BJ (cell line): ENCODE results near the gene RANBP17. TPM values are rescaled to one million over a fixed set of nuclear protein-coding genes. Genes with fewer than 3 reads are reported as not detected.

ENCODE experiments used
- CTCF ChIA-PET: fragments of 350-600 bp; formaldehyde crosslinking; extraction: SDS; loops from one replicate; lab custom pipeline; 2021; ENCODE audit warnings: antibody characterized with exemption, inconsistent platforms; lab: Yijun Ruan, JAX
- POLR2A ChIA-PET: fragments of 300-600 bp; sonication (Branson Sonifier 250); formaldehyde crosslinking; extraction: SDS; loops from one replicate; lab custom pipeline; 2021; ENCODE audit warnings: antibody characterized with exemption; lab: Charles Lee
- DNase-seq: peaks from one replicate; pipeline ENCODE4 v3.0.0-alpha.2; 2011; ENCODE audit warnings: low read depth
- H3K27me3 ChIP-seq: 2 replicates; pipeline ENCODE4 v1.6.0; 2011; ENCODE audit warnings: low read length; ENCODE audit not compliant: control insufficient read depth, insufficient read depth
- H3K36me3 ChIP-seq: 2 replicates; pipeline ENCODE4 v1.5.1; 2011; ENCODE audit warnings: low read length; ENCODE audit not compliant: control insufficient read depth, insufficient read depth
- H3K4me3 ChIP-seq: 2 replicates; pipeline ENCODE4 v1.5.1; 2011; ENCODE audit warnings: low read depth, mild to moderate bottlenecking, control low read depth, low read length
- polyA plus RNA-seq: library from polyadenylated mRNA; depleted of rRNA; stranded (reverse); fragments of >200 nt; gene quantifications from 2 replicates; pipeline ENCODE4 v1.2.3, GENCODE V29; 2011
- TF ChIP-seq, protein P1 (sequence below): IDR thresholded peaks from 2 replicates; pipeline ENCODE4 v1.5.1; 2011; ENCODE audit warnings: low read depth, mild to moderate bottlenecking, control low read depth, inconsistent platforms, low read length, moderate library complexity; ENCODE audit not compliant: insufficient read depth

Gene RANBP17
- polyA plus RNA-seq, 1 experiment: 10.5 TPM

- Histone ChIP-seq H3K27me3 (no peaks in the 10 kb centered on the region; the same call in 1 of the 2 replicates), H3K36me3 (no peaks in the 10 kb centered on the region), H3K4me3 (no peak overlapping the region)
- ChIA-PET CTCF (interaction anchor here (0.6 kb wide), 1 partner anchor 531 kb away, joined by 3 read pairs; no protein-coding TSS in a partner anchor), POLR2A (no interaction called here)
- DNase-seq: no peak
- TF ChIP-seq, protein P1, sequence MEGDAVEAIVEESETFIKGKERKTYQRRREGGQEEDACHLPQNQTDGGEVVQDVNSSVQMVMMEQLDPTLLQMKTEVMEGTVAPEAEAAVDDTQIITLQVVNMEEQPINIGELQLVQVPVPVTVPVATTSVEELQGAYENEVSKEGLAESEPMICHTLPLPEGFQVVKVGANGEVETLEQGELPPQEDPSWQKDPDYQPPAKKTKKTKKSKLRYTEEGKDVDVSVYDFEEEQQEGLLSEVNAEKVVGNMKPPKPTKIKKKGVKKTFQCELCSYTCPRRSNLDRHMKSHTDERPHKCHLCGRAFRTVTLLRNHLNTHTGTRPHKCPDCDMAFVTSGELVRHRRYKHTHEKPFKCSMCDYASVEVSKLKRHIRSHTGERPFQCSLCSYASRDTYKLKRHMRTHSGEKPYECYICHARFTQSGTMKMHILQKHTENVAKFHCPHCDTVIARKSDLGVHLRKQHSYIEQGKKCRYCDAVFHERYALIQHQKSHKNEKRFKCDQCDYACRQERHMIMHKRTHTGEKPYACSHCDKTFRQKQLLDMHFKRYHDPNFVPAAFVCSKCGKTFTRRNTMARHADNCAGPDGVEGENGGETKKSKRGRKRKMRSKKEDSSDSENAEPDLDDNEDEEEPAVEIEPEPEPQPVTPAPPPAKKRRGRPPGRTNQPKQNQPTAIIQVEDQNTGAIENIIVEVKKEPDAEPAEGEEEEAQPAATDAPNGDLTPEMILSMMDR: no peak
These were observed 7.3 kb upstream of the RANBP17 start for GRCh38 chr5:170854566-170854965.

- H3K27me3 ChIP-seq: no peaks in the 10 kb centered on the region; the same call in 1 of the 2 replicates
- H3K4me3 ChIP-seq: no peak overlapping the region
- TF ChIP-seq, protein P1: no peak
- no peaks in the 10 kb centered on the region for H3K36me3 ChIP-seq
- ChIA-PET CTCF (no interaction called here), POLR2A (no interaction called here)
- no peak for DNase-seq
These were observed 4.8 kb upstream of the RANBP17 start for GRCh38 chr5:170857066-170857465.

GRCh38 chr5:170860415-170860814 is 1.4 kb upstream of the RANBP17 start:
- CTCF ChIA-PET: interaction anchor here (1.3 kb wide), 1 partner anchor 36 kb away, joined by 4 read pairs; no protein-coding TSS in a partner anchor
- Histone ChIP-seq H3K4me3 (no peak overlapping the region), H3K36me3 (no peaks in the 10 kb centered on the region), H3K27me3 (no peaks in the 10 kb centered on the region)
- DNase-seq: no peak
- POLR2A ChIA-PET: no interaction called here
- TF ChIP-seq, protein P1: no peak

DNA sequence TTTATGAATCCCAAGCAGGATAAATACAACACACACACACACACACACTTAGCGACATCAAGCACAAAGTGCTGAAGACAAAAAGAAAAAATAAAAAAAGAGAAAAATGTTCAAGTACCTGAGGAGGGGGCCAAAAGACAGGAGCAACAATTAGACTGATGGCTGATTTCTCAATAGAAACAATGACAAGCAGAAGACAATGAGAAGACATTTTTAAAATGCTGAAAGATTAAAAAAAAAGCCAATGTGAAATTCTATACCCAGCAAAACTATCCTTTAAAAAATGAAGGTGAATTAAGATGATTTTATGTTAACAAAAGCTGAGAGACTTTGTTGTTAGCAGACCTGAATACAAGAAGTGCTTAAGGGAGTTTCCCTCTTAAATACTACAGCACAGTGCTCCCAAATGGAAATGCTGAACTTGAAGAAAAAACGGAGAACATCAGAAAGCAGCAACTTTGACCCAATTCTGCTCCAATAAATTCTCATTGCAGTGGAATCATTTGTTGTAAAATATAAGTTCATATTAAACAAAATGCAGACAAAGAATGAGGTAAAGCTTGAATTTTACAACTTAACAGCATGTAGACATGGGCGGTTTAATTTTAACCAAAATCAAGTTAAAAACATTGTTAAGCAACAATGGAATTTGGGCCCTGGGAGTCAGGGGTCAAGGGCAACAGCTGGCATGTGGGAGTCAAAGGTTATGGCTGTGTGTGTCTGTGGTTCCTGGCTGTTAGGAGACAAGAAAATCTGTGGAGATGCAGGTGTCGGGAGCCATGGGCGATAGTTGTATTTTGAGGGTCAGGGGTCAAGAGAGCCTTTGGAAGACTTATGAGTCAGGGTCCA is 776 bp upstream of the RANBP17 start:
- TF ChIP-seq, protein P1: no peak
- H3K4me3 ChIP-seq: 0 out of 2 replicates have a peak overlapping the region, but pooled peaks have one; percentile 77
- no peaks in the 10 kb centered on the region for H3K36me3 ChIP-seq
- no peaks in the 10 kb centered on the region for H3K27me3 ChIP-seq
- CTCF ChIA-PET: interaction anchor here (0.6 to 0.9 kb wide), 4 partner anchors 10 to 268 kb away, joined by 3 to 4 read pairs (median 4); no protein-coding TSS in a partner anchor
- POLR2A ChIA-PET: no interaction called here
- no peak for DNase-seq

DNA sequence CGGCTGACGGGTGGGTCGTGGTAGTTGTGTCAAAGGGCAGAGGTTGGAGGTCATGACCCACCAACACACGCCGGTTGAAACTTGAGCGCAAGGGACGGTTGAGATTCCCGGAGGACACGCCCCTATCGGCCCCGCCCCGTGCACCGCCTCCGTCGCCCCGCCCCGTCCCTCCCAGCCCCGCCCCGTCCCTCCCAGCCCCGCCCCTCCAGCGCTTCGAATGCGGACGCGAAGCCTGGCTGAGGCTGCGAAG is 226 bp upstream of the RANBP17 start:
- H3K36me3 ChIP-seq: no peaks in the 10 kb centered on the region
- no peak for DNase-seq
- CTCF ChIA-PET: interaction anchor here (0.9 kb wide), 1 partner anchor 24 kb away, joined by 3 read pairs; no protein-coding TSS in a partner anchor
- POLR2A ChIA-PET: no interaction called here
- H3K27me3 ChIP-seq: no peaks in the 10 kb centered on the region
- peak overlapping the region; percentile 77 for H3K4me3 ChIP-seq
- TF ChIP-seq, protein P1: no peak
